Loucy (cell line): ENCODE measurements around the gene IREB2.

Experiments used
- CTCF ChIP-seq: fragments of 200-600 bp; sonication (generic); conservative IDR thresholded peaks from 2 replicates; pipeline ENCODE4 v1.5.1; 2014; ENCODE audit warnings: mild to moderate bottlenecking, antibody characterized with exemption, low read length
- EZH2phosphoT487 ChIP-seq: fragments of 200-600 bp; IDR thresholded peaks from 2 replicates; pipeline ENCODE4 v1.6.1; 2018; ENCODE audit warnings: antibody characterized with exemption, mild to moderate bottlenecking, moderate library complexity, borderline replicate concordance

- TF ChIP-seq CTCF (no peak), EZH2phosphoT487 (no peak)
Observed at GRCh38 chr15:78540871-78541743, 103.1 kb downstream of the IREB2 start.
